Activated CD4-positive, alpha-beta T cell treated with anti-CD3 and anti-CD28 coated beads for 24 hours (primary cell): ENCODE results near the gene LILRA6.

ENCODE experiments used
- DNase-seq, 2 donors: peaks; one replicate each; pipeline ENCODE4 v3.0.0-alpha.2; 2020; ENCODE audit warnings: low read depth in 2 of 2

LILRA6 gene

GRCh38 chr19:54188215-54188871 lies 54.2 kb downstream of the LILRA6 start:
- DNase-seq, result peak in 1 of 2 donors; percentile 54

GRCh38 chr19:54186934-54187381 lies 55.6 kb downstream of the LILRA6 start:
- DNase-seq, result no peak
